ENCODE results near the gene DPP6. TPM values are rescaled to one million over a fixed set of nuclear protein-coding genes. Genes with fewer than 3 reads are reported as not detected.

DPP6 gene
- total and polyA plus RNA-seq, 5 donors, result 0.07 to 0.35 (median 0.11) TPM; not detected in 2

DNA sequence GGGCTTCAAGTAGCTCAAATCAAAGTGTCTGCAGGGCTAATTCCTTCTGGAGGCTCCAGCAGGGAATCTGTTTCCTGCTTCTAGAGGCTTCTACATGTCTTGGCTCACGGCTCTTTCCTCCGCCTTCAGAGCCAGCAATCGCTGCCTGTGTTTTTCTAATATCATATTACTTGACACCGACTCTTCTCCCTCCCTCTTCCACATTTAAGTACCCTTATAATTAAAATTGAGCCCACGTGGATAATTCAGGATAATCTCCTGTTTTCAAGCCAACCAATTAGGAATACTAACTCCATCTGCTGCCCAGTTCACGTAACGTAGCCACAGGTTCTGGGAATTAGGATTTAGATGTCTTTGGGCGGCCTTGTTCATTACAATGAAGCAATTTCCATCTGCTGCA lies 372.2 kb downstream of the DPP6 start:
- ATAC-seq (no peak), DNase-seq (no peak)
- intact Hi-C loops (cut with DNase I), result no loop called here
- 59% methylated on average over 8 of the region's 8 CpGs for WGBS
- Histone ChIP-seq H3K9me3 (ENCODE audit: control insufficient read depth, low read length) (no peaks in the 10 kb centered on the region), H3K27ac (ENCODE audit: low read length) (no peak overlapping the region), H3K27me3 (ENCODE audit: control insufficient read depth, insufficient read depth) (no peaks in the 10 kb centered on the region), H3K4me3 (ENCODE audit: low read length) (no peak overlapping the region), H3K4me1 (ENCODE audit: control insufficient read depth, insufficient read depth, low read length) (no peaks in the 10 kb centered on the region)

DNA sequence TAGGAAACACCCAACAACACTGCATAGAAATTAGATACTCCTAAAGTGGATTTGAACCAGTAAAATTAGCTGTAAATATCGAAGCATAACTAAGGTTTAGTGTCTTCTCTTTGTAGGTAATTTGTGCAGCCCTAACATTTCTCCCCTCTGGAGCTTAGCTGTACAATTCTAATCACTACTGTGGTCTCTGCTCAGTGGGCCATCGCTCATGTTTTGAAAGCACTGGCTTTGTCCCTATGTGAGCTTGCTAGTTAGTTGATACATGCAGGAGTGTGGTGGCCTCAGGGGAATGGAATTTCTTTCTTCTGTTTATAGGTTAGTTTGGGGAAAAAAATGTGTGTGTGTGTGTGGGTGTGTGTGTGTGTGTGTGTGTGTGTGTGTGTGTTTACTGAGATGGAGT lies 373.1 kb downstream of the DPP6 start:
- no peak for ATAC-seq
- 67% methylated on average over 2 of the region's 2 CpGs for WGBS
- DNase-seq, result no peak
- H3K4me3 ChIP-seq (ENCODE audit: low read length), result no peak overlapping the region
- H3K9me3 ChIP-seq (ENCODE audit: control insufficient read depth, low read length), result no peaks in the 10 kb centered on the region
- no peaks in the 10 kb centered on the region for H3K4me1 ChIP-seq (ENCODE audit: control insufficient read depth, insufficient read depth, low read length)
- H3K27me3 ChIP-seq (ENCODE audit: control insufficient read depth, insufficient read depth), result no peaks in the 10 kb centered on the region
- no peak overlapping the region for H3K27ac ChIP-seq (ENCODE audit: low read length)
- intact Hi-C loops (cut with DNase I), result no loop called here

DNA sequence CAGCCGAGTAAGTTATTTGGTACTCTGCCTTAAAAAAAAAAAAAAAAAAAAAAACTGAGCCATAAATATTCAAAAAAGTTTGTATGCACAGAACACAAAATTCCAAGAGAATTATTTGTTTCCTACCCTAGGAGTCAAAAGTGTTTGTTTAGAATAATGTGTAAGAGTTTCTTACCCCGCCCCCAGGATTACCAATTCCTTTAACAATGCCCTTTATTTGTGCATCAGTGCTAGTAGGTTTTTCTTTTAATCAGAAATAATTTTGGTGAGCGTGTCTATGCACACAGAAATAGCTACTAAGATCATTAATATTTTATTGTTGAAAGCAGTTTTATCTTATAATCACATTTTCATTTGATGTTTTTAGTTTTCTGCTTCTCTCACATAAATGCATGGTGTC lies 374.6 kb downstream of the DPP6 start:
- intact Hi-C loops (cut with DNase I), result no loop called here
- H3K4me1 ChIP-seq (ENCODE audit: control insufficient read depth, insufficient read depth, low read length), result no peaks in the 10 kb centered on the region
- no peak overlapping the region for H3K27ac ChIP-seq (ENCODE audit: low read length)
- H3K27me3 ChIP-seq (ENCODE audit: control insufficient read depth, insufficient read depth), result no peaks in the 10 kb centered on the region
- no peaks in the 10 kb centered on the region for H3K9me3 ChIP-seq (ENCODE audit: control insufficient read depth, low read length)
- DNase-seq, result no peak
- WGBS, result 74% methylated on average over 3 of the region's 3 CpGs
- H3K4me3 ChIP-seq (ENCODE audit: low read length), result no peak overlapping the region
- ATAC-seq, result no peak

DNA sequence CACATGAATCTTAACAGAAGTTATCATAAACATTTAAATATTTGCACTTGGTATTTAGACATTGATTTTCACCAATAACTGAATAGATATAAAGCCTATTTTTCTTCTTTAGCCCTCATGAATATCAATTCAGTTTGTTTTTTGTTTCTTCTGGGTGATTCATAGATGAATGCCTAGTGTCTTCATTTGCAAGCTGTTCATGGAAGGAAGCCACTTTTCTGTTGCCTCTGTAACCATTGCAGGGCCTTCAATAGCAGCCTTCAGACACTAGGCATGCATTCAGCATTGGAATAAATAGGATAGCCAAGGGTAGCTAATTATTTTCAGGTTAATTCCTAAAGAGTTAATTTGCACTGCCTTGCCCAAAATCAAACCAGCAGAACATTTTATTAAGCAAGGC lies 375.3 kb downstream of the DPP6 start:
- intact Hi-C loops (cut with DNase I), result no loop called here
- no peak for ATAC-seq

DNA sequence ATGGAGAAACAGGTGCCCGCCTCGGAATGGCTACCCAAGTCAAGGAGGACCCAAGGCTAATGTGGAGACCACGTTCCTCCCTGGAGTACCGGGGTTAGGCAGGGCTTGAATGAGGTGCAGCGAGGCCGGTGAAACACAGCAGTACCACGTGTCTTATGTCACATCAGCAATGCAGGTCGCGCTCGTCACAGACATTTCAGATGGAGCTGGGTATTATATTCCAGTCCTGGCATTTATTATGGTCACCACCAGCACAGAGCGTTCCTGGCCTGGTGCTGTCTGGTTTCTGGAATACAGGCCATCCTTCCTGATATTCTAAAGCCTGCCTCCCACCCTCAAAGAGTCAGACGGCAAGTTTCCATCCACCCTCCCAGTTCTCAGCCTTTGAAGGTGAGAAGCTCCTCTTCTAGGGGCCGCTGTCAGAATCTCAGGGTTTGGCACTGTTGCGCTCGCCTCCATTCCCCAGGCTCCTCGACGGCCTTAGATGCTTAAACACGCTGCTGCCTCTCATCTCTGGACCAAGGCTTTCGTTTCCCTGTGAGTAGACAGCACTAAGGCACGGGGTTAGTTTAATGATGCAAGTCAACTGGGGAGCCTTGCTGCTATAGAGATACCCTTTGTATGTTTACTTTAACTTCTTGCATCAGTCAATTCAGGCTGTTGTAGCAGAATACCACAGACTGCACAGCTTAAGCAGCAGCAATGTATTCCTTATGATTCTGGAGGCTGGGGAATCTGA lies 377.6 kb downstream of the DPP6 start:
- Histone ChIP-seq H3K9me3 (ENCODE audit: control insufficient read depth, low read length) (no peaks in the 10 kb centered on the region), H3K27ac (ENCODE audit: low read length) (no peak overlapping the region), H3K4me3 (ENCODE audit: low read length) (no peak overlapping the region), H3K4me1 (ENCODE audit: control insufficient read depth, insufficient read depth, low read length) (no peaks in the 10 kb centered on the region), H3K27me3 (ENCODE audit: control insufficient read depth, insufficient read depth) (no peaks in the 10 kb centered on the region)
- ATAC-seq, result no peak
- intact Hi-C loops (cut with DNase I), result no loop called here
- 80% methylated on average over 20 of the region's 20 CpGs for WGBS
- DNase-seq, result no peak

More for the DNA sequence above, 375.3 kb downstream of the DPP6 start:
- no peaks in the 10 kb centered on the region for H3K9me3 ChIP-seq (ENCODE audit: control insufficient read depth, low read length)
- H3K27me3 ChIP-seq (ENCODE audit: control insufficient read depth, insufficient read depth), result no peaks in the 10 kb centered on the region
- no peak for DNase-seq
- H3K4me3 ChIP-seq (ENCODE audit: low read length), result no peak overlapping the region
- H3K4me1 ChIP-seq (ENCODE audit: control insufficient read depth, insufficient read depth, low read length), result no peaks in the 10 kb centered on the region
- no peak overlapping the region for H3K27ac ChIP-seq (ENCODE audit: low read length)

DNA sequence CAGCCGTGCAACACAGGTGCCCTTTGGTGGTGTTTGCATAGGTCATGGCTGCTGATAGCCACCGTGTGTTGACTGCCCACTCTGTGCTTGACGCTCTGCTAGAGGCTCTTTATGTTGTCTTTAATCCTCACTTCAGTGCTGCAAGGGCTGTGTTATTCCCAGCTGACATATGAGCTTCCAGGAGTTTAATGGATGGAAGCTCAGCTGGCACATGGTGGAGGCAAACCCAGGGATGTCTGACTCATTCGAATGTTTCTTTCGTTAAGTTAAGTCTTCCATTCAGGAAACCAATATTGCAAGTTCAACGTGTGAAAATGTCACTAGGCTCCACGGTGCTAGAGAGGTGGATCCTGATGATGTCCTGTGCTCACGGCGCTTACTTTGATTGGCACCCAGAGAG lies 378.4 kb downstream of the DPP6 start:
- no peak for ATAC-seq

DNA sequence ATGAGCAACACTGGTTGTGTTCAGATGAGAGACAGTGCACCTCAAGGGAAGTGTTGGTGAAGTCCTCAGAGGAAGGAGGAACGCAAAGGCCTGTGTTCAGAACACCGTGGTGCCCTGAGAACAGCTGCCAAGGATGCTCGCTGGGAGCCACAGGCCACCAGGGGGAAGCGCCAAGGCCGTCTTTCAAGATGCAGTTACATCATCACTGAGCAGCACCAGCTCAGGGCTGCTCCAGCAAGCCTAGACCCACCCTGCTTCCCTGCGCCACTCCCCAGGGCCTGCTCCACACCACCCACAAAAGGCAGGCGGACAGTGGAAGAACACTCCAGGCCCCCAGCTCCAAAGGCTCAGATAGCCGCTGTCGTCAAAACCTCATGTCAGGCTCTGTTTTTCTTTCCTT lies 378.8 kb downstream of the DPP6 start:
- H3K9me3 ChIP-seq (ENCODE audit: control insufficient read depth, low read length), result no peaks in the 10 kb centered on the region

More for the DNA sequence above, 378.4 kb downstream of the DPP6 start:
- 85% methylated on average over 9 of the region's 9 CpGs for WGBS
- DNase-seq, result no peak
- Histone ChIP-seq H3K4me1 (ENCODE audit: control insufficient read depth, insufficient read depth, low read length) (no peaks in the 10 kb centered on the region), H3K4me3 (ENCODE audit: low read length) (no peak overlapping the region), H3K27ac (ENCODE audit: low read length) (no peak overlapping the region), H3K27me3 (ENCODE audit: control insufficient read depth, insufficient read depth) (no peaks in the 10 kb centered on the region), H3K9me3 (ENCODE audit: control insufficient read depth, low read length) (no peaks in the 10 kb centered on the region)
- intact Hi-C loops (cut with DNase I), result no loop called here

DNA sequence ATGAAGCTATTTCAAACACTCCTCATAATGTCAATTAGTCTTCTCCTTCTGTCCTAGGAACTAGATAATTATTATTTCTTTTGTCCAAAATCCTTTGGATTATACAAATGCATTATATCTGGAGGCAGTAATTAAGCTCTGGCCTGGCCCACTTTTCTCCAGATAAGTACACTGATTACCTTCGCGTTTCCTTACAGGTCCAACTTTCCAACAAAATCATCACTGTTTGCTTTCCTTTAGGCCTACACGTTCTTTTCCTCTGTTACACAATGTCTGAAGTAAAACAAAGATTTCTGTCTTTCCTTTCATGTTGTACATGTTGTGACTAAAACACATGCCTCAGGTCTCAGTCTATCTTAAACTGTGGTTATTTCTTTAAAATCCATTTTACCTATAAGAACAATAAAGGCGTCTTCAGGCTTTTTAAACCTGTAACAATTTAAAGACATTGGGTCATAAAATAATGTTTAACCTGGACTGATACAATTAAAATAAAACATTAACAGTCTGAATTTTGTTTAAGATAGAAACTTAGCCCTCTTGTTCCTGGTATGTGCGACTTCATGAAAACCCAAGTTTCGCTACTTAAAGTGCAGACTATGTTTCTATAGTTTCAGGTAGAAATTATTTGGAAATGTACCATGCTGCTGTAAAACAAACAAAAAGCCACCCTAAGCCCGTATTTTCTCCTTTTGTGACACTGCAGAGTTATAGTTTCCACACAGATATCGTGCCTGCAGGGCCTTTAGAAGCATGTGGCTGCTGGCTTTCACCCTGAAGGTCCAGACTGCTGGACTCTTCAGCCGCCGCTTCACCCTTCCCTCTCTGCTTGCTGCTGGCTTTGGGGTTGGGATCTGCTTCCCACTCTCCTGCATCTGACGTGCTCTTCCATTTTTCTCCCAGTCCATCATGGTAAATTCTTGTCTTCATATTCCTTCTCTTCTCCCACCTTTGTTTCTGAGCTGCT lies 381.7 kb downstream of the DPP6 start:
- Histone ChIP-seq H3K9me3 (ENCODE audit: control insufficient read depth, low read length) (no peaks in the 10 kb centered on the region), H3K27ac (ENCODE audit: low read length) (no peak overlapping the region), H3K4me1 (ENCODE audit: control insufficient read depth, insufficient read depth, low read length) (no peaks in the 10 kb centered on the region), H3K27me3 (ENCODE audit: control insufficient read depth, insufficient read depth) (no peaks in the 10 kb centered on the region), H3K4me3 (ENCODE audit: low read length) (no peak overlapping the region)
- intact Hi-C loops (cut with DNase I), result no loop called here
- ATAC-seq, result no peak
- WGBS, result 75% methylated on average over 11 of the region's 11 CpGs
- no peak for DNase-seq

More for the DNA sequence above, 378.8 kb downstream of the DPP6 start:
- ATAC-seq, result no peak
- Histone ChIP-seq H3K4me3 (ENCODE audit: low read length) (no peak overlapping the region), H3K27ac (ENCODE audit: low read length) (no peak overlapping the region), H3K27me3 (ENCODE audit: control insufficient read depth, insufficient read depth) (no peaks in the 10 kb centered on the region), H3K4me1 (ENCODE audit: control insufficient read depth, insufficient read depth, low read length) (no peaks in the 10 kb centered on the region)
- no peak for DNase-seq
- WGBS, result 86% methylated on average over 9 of the region's 9 CpGs
- intact Hi-C loops (cut with DNase I), result no loop called here

DNA sequence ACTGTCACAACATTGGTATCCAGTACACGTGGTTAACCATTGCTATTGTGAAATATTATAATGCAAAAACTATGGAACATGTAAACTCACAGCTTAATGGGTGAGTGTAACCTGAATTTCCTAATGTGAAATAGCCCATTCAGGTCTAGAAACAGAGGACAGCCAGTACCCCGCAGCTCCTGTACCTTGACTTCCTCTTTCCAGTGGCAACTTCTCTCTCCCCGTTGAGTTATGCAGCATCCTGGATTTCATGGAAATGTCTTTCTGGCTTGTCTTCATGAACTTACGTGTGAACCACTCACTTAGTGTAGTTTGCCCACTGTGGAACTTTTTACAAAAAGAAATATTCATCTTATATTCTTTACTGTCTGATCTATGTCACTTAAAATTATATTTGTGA lies 384.4 kb downstream of the DPP6 start:
- Histone ChIP-seq H3K4me3 (ENCODE audit: low read length) (no peak overlapping the region), H3K27me3 (ENCODE audit: control insufficient read depth, insufficient read depth) (no peaks in the 10 kb centered on the region), H3K27ac (ENCODE audit: low read length) (no peak overlapping the region), H3K4me1 (ENCODE audit: control insufficient read depth, insufficient read depth, low read length) (no peaks in the 10 kb centered on the region), H3K9me3 (ENCODE audit: control insufficient read depth, low read length) (no peaks in the 10 kb centered on the region)
- intact Hi-C loops (cut with DNase I), result no loop called here
- WGBS, result 71% methylated on average over 4 of the region's 4 CpGs
- no peak for DNase-seq
- no peak for ATAC-seq

DNA sequence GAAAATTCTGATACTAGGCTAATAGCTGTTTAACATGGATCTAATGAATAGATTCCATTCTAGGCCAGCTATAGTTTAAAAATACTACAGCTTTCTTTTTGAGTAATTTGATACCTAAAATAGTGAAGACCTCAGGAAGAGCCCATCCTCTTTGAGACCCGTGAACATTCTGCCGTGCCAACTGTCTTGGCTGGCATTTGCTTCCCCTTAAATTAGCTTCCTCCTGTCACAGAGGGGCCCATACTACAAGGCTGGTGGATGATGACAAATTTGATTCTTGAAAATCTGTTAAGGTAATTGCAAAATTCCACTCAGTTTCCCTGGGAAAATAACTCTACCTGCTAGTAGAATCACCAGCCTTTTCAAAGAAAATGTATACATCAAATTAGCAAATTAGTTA lies 385.0 kb downstream of the DPP6 start:
- no peak for ATAC-seq
- no peak for DNase-seq
- Histone ChIP-seq H3K4me1 (ENCODE audit: control insufficient read depth, insufficient read depth, low read length) (no peaks in the 10 kb centered on the region), H3K27ac (ENCODE audit: low read length) (no peak overlapping the region), H3K27me3 (ENCODE audit: control insufficient read depth, insufficient read depth) (no peaks in the 10 kb centered on the region), H3K4me3 (ENCODE audit: low read length) (no peak overlapping the region), H3K9me3 (ENCODE audit: control insufficient read depth, low read length) (no peaks in the 10 kb centered on the region)
- intact Hi-C loops (cut with DNase I), result no loop called here
- WGBS, result 85% methylated on average over 2 of the region's 2 CpGs

DNA sequence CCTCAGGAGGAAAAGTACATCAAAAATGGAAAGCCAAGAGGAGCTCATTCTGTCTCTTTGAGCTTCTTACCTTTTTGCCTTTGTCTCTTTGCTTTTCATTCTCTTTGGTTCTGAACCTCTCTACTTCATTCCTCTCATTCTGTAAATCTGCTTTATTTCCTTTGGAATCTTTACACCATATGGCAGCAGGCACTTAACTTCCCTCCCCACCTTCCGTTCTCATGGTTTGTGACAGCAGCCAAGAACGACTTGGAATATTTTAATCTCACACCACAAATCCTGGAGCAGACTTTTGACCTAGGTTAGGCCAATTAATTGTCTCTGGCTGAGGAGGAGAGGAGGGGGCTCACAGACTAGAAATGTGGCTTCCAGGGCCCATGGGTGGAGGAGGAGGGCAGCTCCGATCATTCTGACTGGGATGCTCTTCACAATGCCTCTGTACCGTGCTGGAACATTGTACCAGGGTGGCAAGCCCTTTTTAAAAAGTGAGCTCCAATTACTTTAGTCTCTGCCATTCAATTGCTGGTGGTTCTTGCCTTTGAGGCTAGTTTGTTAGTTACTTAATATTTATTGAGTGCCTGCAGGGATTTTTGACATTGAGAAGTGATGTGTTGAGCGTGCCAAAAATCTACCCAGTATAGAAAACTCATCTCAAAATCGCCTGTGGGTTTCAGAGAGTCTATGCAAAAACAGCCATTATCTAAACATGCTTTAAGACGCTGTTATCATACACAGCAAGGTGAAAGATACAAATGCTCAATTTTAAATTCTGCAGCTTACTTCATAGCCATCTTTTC lies 386.6 kb downstream of the DPP6 start:
- no peak for ATAC-seq
- Histone ChIP-seq H3K4me1 (ENCODE audit: control insufficient read depth, insufficient read depth, low read length) (no peaks in the 10 kb centered on the region), H3K9me3 (ENCODE audit: control insufficient read depth, low read length) (no peaks in the 10 kb centered on the region), H3K4me3 (ENCODE audit: low read length) (no peak overlapping the region), H3K27ac (ENCODE audit: low read length) (no peak overlapping the region), H3K27me3 (ENCODE audit: control insufficient read depth, insufficient read depth) (no peaks in the 10 kb centered on the region)
- 57% methylated on average over 7 of the region's 7 CpGs for WGBS
- intact Hi-C loops (cut with DNase I), result no loop called here
- DNase-seq, result no peak
